CD1c-positive myeloid dendritic cell (primary cell): Measurements from ENCODE around the gene PRKCD.
A peak's percentile ranks its signal among the peaks of the same experiment; 100 is the strongest.

ENCODE experiments used
- DNase-seq: peaks from one replicate; pipeline ENCODE4 v3.0.0-alpha.2; 2016; ENCODE audit errors: extremely low spot score

The PRKCD gene

GRCh38 chr3:53216723-53217122, 55.7 kb downstream of the PRKCD start:
- DNase-seq = no peak

DNA sequence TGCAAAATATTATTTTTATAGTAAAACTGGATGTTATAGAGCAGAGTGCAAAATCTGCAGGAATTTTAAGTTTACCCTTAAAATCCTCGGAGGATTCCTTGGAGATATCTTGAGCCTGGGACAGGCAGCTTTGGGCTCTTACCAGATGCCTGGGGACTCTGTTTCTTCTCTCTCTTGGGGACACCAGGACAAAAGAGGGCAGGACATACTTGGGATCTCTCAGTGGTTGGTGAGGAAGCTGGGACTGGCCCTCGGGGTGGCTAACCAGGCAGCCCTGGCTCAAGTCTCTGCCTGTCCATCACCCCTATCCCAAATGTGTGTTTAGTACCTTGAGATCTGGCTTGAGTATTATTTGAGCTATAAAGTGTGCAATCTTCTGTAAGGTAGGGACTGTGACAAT, 56.2 kb downstream of the PRKCD start:
- no peak for DNase-seq

DNA sequence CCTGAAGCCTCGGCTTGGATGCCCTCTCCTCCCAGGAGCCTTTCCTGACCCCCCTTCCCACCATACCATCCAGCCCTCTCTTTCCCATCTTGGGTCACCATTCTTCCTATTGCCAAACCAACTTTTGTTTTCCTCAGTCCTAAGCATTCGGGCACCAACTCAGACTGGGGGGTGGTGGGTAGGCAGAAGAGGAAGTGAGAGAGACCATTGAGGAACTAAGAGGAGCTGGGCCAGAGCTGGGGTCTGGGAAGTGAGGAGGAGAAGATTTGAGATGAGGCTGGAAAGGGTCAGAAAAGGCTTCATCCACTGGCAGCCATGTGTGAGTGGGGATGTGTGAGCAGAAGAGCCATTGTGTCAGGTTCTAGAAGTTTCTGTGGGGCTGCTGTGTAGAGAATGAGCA, 57.1 kb downstream of the PRKCD start:
- peak; percentile 83 for DNase-seq

DNA sequence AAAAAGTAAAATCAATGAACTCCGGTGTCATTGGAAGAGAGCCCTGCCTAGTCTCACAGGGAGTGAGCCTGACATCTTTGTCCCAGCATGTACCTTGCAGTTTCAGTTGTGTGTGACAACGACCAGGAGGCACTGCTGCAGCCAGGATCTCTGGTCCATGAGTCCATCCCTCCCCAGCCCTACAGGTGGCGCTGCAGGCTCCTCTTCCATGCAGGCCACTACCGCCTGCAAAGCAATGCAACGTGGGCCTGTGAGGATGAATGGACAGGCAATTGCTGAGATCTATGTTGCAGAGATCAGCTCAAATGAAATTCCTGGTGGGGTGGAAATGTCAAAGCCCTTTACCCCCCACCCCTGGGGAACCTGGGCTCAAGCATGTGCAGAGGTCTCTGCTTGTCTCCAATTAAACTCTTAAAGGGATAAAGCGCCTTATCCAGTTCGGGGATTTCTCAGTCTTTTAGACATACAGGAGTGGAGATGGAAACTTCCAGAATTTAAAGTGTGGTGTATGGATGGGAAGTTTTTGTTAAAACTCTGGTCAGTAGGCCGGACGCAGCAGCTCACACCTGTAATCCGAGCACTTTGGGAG, 59.0 kb downstream of the PRKCD start:
- peak; percentile 87 for DNase-seq

DNA sequence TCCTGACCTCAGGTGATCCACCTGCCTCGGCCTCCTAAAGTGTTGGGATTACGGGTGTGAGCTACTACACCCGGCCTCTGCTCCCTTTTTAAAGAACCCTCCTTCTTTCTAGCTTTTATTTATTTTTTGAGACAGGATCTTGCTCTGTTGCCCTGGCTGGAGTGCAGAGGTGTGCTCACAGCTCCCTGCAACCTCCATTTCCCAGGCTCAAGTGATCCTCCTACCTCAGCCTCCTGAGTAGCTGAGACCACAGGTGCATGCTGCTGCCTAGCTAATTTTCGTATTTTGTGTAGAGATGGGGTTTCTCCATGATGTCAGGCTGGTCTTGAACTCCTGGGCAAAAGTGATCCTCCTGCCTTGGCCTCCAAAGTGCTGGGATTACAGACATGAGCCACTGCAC, 60.3 kb downstream of the PRKCD start:
- DNase-seq = no peak

DNA sequence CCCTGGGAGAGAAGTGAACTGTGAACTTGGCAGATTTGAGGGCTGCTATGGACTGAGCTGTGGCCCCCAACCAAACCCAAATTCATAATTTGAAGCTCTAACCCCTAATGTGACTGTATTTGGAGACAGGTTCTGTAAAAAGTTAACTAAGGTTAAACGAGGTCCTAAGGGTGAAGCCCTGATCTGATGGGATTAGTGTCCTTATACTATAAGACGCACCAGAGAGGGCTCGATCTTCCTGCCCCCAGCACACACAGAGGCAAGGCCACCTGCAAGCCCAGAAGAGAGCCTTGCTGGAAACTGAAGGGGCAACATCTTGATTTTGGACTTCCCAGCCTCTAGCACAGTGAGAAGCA, 60.8 kb downstream of the PRKCD start:
- no peak for DNase-seq

GRCh38 chr3:53222183-53222901, 61.3 kb downstream of the PRKCD start:
- DNase-seq = no peak

DNA sequence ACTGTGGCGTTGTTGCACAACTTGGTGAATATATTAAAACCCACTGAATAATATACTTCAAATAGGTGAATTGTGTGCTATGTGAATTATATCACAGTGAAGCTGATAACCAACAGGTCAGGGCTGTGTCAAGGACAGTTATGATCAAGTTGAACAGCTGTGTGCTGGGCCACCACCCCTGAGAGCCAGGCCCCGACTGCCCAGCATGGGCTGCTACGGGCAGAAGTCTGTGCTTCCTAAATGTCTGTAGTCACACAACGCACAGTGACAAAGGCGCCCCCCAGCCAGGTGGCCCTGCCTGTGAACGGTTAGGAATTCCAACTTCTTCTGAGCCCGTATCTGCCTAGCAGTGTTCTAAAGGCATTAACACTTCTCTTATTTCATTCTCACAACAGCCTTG, 62.0 kb downstream of the PRKCD start:
- no peak for DNase-seq

DNA sequence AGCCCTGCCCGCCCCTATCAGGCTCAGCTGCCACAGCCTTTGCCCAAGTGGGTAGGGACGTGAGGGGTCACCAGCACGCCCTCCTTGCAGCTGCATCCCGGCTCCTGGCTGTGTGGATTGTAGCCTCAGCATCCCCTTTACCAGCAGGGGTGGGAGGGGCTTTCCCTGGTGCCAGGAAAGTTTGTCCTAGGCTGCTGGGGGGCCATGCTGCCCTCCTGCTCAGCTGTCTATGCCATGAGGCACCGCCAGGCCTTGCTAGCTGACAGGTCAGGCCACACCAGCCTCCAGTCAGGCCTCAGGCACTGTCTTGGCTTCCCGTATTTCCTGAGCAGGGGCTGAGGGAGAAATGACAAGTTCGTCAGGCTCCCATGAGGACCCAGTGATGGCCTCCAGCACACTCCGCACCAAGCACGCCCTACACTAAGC, 62.5 kb downstream of the PRKCD start:
- DNase-seq = no peak

DNA sequence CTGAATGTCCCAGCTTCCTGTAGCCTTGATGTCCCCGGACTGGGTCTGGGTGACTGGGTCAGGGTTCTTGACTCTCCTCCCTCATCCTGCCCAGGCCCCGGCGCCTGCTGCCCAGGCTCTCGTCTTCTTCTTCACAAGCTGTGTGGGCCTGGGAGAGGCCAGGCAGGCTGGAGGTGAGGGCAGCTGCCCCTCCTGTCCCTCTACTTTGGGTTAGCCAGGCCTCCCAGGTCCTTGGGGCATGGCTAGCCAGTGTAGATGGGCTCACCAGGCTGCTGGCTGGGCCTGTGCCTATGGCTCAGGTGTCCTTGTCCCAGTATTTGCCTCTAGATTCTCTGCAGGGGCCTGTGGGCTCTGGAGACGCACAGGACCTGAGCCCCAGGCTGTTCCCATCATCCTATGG, 63.0 kb downstream of the PRKCD start:
- DNase-seq = no peak

GRCh38 chr3:53224536-53224935, 63.5 kb downstream of the PRKCD start:
- no peak for DNase-seq

- DNase-seq = no peak
Measured at GRCh38 chr3:53225181-53225580, 64.2 kb downstream of the PRKCD start.

DNA sequence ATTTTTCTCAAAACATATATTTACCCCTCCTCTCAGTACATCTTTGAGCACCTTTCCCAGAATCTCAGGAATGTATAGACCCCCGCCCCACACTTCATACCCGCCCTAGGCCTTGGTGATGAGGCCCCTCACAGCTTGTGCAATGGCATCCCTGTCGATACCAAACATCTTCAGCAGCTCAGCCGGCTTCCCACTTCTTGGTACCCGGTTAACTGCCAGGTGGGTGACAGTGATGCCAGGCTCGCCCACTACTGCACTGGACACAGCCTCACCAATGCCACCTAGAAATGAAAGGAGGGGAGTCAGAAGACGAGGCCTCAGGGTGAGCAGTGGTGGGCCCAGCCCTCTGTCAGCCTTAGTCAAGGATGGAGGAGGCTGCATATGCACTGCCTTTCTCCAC, 64.6 kb downstream of the PRKCD start:
- DNase-seq = no peak

DNA sequence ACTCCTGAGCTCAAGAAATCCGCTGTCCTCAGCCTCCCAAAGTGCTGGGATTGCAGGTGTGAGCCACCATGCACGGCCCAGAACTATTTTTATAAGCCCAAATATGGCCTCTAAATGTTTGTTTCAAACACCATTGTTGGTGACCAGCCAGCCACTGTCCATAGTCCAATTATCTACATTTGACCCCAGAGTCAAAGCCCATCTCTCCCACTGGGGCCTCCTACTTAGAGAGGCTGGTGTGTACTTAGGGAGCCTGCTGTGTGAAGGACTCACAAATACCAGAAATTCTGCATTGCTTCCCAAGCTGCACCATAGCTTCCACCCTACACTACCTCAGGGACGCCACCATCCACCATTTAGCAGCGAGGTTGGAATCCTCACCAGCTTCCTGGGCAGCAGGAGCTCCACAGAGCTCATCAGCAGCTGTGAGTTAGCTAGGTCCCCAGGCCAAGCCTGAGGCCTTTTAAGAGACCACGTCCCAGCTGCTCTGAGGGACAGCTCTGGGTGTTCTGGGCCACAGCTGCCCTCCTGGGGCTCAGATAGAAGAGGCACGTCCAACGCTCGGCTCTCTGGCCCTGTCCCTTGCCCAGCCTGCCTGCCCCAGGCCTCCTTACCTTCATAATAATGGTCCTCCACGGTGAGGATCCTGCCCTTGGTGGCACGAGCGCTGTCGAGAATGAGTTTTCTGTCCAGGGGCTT, 65.3 kb downstream of the PRKCD start:
- DNase-seq = no peak

GRCh38 chr3:53226841-53227407, 65.9 kb downstream of the PRKCD start:
- DNase-seq = no peak

- DNase-seq = no peak
Measured at GRCh38 chr3:53227993-53228885, 67.2 kb downstream of the PRKCD start.

DNA sequence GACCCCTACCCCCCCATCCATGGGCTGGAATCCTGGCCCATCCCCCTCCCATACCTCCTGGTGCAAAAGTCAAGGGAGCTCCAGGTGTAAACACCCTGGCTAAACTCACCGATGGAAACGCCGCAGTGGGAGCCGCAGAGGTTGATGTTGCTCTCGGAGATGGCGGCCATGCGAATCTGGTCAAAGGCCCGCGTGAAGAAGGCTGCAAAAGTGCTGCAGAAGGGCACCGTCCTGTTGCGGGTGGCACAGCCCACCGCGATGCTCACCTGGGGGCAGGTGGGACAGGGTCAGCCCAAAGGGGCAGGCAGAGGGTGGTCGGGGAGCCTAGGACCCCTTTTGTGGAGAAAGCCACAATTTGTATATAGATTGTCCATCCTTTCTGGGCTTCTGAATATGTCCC, 68.2 kb downstream of the PRKCD start:
- DNase-seq = no peak

GRCh38 chr3:53229606-53230005, 68.6 kb downstream of the PRKCD start:
- no peak for DNase-seq

GRCh38 chr3:53230041-53230621, 69.1 kb downstream of the PRKCD start:
- DNase-seq = no peak

DNA sequence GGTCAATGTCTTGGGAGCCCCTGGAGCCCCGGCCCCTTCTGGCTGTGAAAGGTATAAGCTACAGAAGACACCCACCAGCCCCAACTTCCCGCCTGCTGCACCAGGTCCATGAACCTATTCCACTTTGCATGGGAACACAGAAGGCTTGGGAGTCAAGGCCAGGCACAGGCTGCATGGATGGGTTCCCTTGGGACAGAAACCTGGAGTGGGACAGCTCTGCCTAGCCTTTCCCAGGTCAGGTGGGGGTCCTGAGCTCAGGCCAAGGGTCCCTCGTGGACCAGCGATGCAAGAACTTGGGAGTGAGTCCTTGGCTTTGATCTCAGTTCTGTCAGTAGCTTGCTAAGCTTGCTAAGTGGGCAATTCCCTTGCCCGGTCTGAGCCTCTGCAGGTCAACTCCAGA, 69.8 kb downstream of the PRKCD start:
- no peak for DNase-seq
